GM19351 (cell line): ENCODE data around the gene ZBTB7C.

Experiments used
- ATAC-seq: cut with Tn5 transposase; IDR thresholded peaks from one replicate; pipeline ENCODE4 v1.9.1; 2021; ENCODE audit warnings: mild to moderate bottlenecking, moderate library complexity; ENCODE audit not compliant: unreplicated experiment

The ZBTB7C gene

GRCh38 chr18:48219810-48220499, 189.2 kb downstream of the ZBTB7C start:
- no peak for ATAC-seq

GRCh38 chr18:48219037-48219809, 190.0 kb downstream of the ZBTB7C start:
- ATAC-seq = no peak

- ATAC-seq = no peak
Measured at GRCh38 chr18:48218285-48219022, 190.7 kb downstream of the ZBTB7C start.

- ATAC-seq = no peak
Measured at GRCh38 chr18:48217258-48218250, 191.6 kb downstream of the ZBTB7C start.

- no peak for ATAC-seq
Measured at GRCh38 chr18:48216639-48217257, 192.4 kb downstream of the ZBTB7C start.

GRCh38 chr18:48215876-48216638, 193.1 kb downstream of the ZBTB7C start:
- ATAC-seq = no peak

GRCh38 chr18:48213791-48214190, 195.4 kb downstream of the ZBTB7C start:
- no peak for ATAC-seq

GRCh38 chr18:48208432-48209140, 200.6 kb downstream of the ZBTB7C start:
- ATAC-seq = no peak

- ATAC-seq = no peak
Measured at GRCh38 chr18:48207733-48208132, 201.4 kb downstream of the ZBTB7C start.

GRCh38 chr18:48206887-48207286, 202.3 kb downstream of the ZBTB7C start:
- ATAC-seq = no peak

GRCh38 chr18:48203961-48204666, 205.1 kb downstream of the ZBTB7C start:
- no peak for ATAC-seq

GRCh38 chr18:48203288-48203945, 205.8 kb downstream of the ZBTB7C start:
- ATAC-seq = no peak

GRCh38 chr18:48202350-48203260, 206.6 kb downstream of the ZBTB7C start:
- no peak for ATAC-seq

GRCh38 chr18:48202006-48202348, 207.2 kb downstream of the ZBTB7C start:
- no peak for ATAC-seq

- ATAC-seq = no peak
Measured at GRCh38 chr18:48201337-48202005, 207.7 kb downstream of the ZBTB7C start.
